HG02852 (cell line): Measurements from ENCODE around the gene ADGRF3.
"Not testable (repeated sequence)": the region's sequence is repeated elsewhere in the genome, so short reads cannot be mapped to it uniquely, and the experiment has no call there.

ENCODE experiments used
- ATAC-seq: cut with Tn5 transposase; IDR thresholded peaks from one replicate; pipeline ENCODE4 v1.9.1; 2021; ENCODE audit warnings: mild to moderate bottlenecking, moderate library complexity; ENCODE audit not compliant: unreplicated experiment

The ADGRF3 gene

DNA sequence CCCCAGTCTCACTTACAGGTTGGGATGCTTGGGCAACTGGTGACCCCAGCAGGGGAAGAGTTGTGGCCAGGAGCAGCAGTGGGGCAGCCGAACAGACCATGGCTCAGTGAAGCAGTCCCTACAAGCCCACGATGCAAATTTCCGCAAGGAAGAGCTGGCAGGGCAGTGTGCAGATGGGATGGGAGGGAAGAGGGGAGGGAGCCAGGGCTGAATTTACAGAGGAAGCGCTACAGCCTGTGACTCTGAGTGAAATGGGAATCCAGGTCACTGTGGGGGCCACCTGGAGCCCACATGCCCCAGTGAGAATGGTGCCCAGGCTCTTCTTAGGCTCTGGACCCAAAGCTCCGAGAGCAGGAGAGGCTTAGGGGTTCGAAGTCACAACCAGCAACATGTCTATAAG lies 27.6 kb downstream of the ADGRF3 start:
- ATAC-seq, result no peak

DNA sequence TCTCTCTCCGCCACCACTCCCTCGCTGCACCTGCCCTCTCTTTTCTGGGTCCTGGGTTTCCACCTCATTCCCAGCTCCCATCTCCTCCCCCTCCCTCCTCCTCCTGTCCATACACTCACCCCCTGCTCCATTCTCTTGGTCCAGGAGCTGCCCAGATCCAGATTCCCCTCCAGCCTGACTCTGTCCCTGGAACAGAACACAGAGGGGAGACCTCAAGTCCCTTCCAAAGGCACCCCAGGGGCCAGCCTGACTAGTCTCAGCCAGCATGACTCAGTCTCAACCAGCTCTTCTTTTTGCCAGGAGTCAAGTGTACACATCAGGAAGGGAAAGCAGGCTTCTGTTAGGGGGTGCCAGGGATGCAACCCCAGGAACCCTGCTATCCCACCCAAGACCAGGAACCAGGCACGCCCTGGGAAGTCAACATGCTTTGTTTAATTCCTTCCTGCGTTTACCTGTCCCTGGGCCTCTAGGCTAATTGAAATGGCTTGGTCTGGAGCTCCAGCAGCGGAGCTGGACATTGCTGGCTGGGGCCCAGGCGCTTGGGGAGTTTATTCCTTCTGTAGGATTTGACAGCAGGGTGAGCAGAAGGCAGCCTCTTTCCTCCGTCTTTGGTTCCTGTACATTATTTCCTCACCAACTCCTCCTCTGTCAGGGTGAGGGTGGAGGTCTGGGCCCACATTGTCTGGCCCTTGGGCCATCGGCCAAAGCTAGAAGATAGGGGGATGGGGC lies 29.0 kb downstream of the ADGRF3 start:
- ATAC-seq, result no peak

DNA sequence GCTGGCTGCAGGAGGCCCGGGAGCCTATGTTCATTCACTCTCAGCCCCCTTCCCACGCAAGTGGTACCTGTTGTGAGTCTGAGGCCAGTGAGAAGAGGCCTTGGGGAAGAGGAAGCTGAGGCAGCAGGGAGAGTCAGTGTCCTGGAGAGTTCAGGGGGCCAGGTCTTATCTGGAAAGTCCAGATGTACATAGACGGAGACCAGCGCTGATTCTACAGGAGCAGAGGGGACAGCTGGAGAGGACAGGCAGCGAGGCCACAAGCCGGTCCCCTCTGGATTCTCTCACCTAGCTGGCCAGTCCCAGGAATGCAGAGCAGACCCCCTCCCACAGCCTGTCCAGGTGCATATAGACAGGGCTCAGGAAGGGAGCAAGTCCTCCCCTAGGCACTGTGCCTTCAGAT lies 29.7 kb downstream of the ADGRF3 start:
- no peak for ATAC-seq

DNA sequence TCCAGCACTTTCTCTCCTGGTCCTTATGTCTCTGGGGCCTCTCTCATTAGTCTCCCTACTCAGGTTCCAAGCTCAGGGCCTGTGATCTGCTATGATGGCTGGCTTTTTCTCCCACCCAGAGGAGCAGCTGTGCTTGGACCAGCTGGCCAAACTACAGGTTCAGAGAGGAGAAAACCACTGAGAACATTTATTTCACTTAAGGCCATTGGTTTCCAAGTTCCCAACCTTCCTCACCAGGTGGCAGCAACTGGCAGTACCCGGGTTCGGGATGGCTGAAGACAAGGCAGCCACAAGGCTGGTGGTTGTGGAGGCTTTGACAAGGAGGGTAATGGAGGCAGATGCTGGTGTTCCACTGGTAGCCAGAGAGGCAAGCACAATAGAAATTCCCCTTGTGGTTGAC lies 30.5 kb downstream of the ADGRF3 start:
- no peak for ATAC-seq

DNA sequence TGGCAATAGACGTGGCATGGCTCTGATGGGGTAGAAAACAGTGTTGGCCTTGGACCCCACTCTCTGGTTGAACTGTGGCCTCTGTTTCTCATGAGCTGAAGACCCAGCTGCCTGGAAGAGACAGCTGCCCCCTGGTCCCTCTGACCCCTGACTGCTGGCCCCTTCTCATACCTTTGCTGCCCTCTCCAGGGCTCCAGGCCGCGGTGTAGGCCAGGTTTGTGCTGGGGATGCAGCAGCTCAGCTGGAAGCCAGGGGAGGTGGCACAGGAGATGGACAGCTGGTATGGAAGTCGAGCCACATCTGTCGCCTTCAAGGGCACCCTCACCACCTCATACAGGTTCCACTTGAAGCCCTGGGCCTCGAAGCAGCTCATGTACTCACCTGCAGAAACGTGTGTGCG lies 32.3 kb downstream of the ADGRF3 start:
- no peak for ATAC-seq

DNA sequence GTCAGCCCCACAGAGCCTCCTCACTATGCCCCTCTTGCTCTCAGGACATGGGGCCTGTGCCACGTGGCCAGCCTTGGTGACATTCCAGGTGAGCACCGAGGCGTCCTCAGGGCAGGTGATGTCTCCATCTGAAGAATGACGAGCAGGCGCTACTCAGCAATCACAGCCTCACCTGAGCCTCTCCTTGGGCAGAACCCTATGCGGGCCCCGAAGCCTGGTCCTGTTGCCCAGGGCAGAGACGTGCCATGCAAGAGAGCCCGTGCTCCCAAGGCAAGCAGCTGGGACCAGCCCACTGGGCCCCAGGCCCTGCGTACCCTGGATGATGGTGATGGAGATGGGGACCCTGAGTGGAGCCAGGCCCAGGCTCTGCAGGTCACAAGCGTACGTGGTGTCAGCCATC lies 33.1 kb downstream of the ADGRF3 start:
- ATAC-seq, result no peak

DNA sequence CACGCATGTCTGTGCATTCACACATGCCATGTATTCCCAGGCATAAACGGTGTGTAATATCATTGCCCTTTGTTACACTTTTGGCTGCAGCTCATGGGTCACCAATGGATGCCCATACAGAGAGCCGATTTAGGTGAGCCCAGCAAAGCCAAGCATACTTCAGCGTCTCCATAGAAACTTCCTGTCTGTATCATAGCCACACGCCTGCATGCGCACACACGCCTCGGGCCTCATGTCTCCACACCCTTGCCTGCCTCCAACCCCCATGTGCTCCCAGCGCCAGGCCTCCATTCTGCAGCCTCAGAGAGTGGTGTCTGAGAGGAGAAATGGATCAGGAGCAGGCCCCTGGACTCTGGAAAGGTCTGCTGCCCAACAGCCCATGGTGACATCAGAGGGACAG lies 34.1 kb downstream of the ADGRF3 start:
- no peak for ATAC-seq

DNA sequence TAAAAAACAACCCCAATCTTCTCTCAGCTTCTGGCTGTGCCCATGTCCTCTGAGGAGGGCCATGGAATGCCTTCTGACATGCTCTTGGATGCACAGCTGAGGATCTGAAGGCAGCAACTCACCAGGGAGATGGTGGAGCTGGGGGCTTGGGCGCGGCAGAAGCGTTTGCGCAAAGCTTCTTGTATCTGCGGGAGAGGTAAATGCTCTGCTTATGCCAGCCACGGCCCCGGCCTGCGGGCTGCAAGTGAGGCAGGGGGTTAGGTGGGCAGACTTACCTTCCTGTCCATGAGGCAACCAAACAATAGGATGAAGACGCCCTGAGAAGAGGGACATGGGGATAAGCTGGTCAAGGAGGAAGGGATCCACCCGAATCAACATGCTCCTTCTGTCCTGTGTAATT lies 36.7 kb downstream of the ADGRF3 start:
- ATAC-seq, result no peak

DNA sequence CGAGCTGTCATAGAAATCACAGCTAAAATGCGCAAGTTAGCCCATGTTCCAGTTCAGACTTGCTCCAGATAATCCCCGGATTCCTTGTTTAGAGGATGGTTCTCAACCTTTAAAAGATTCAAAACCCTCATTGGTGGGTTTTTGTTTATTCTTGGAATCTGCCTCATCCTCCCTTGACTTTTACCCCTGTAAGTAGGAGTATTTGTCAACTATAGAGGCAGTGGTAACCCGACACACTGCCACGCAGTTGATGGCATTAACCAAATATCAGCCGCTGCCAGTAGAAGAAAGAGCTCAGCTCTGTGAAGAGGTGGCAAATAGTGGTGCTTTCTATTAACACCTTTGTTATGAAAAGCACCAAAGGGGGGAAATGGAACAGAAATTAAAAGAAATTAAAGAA lies 41.0 kb downstream of the ADGRF3 start:
- ATAC-seq, result no peak

DNA sequence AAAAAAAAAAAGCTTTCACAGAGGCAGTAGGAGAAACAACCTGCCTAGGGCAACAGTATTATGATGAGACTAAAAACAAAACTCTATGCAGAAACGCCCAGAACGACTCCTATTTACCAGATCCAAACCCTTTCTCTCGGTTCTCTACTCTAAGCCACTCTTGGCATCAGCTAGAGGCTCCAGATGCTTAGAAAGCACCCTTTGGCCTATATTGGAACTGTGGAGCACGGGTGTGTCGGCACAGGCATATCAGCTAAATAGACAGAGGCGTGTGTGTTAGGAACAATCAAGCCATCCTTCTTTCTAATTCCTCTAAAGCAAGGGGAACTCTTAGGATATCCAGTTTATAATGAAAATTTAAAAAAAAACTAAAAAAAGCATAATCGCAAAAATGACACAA lies 41.5 kb downstream of the ADGRF3 start:
- ATAC-seq, result not testable (repeated sequence)

DNA sequence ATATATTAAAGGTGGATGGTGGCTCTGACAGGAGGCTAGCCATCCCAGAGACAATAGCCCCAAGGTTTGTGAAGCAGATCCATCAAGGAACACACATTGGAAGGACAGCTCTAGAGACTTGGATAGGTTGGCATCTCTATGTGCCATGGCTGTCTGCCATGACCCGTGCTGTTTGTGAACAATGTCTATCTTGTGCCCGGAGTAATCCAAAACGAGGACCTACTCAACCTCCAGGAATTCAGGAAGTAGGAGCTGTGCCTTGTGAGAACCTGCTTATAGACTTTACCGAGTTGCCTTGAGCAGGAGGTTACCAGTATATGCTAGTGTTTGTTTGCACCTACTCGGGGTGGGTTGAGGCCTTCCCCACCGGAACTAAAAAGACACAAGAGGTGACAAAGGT lies 43.7 kb downstream of the ADGRF3 start:
- ATAC-seq, result no peak

DNA sequence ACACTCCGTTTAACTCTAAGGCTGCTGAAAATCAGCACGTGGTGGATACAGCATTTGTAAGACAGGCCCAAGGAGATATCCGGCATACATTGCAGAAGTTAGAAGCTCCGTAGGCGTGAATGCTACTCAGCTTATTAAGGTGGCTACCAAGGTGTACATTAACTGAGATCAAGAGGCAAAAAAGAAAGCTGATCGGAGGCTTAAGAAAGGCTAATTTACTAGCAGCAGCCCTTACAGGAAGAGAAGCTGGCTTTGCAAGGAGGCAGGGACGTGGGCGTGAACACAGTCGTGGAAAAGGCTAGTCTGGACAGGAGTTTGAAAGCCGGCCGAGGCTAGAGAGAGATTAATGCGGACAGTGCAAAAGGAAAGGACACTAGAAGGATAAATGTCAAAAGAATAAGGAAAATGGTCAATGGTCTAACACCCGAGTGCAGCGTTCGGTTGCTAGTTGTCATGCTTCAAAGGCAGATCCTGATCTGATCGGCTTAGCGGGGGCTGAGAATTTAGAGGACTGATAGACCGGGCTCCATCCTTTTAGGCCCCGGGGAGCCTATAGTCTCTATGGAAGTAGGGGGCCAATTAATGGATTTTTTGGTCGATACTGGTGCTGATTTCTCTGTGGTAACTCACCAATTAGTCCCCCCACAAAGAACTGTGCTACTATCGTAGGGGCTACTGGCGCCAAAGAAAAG lies 46.2 kb downstream of the ADGRF3 start:
- ATAC-seq, result no peak

DNA sequence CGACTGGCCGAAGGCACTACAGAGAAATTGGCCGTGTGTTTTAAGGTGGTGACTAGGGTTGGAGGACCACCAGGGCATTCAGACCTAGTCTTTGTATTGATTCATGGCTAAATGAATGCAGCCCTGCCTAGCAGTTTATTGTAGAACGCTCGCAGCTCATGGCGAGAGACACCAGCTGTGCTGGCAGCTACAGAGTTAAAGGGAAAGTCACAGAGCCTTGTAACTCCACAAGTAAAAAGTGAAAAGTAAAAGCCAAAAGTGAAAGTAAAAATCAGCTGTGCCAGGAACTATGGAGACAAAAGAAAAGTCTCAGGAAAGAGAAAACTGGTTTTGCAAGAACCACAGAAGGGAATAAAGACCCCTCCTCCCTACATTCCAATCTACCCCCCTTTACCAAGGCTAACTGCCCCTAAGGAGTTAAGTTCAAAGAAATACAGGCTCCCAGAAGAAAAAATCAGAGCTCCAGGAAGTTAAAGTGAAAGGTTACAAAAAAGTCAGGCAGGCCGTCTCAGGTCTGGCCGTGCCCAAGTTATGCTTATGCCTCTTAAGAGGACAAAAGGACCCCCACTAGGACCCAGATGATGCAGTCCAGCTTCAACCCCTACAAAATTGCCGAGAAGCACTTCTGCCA lies 47.0 kb downstream of the ADGRF3 start:
- ATAC-seq, result no peak

DNA sequence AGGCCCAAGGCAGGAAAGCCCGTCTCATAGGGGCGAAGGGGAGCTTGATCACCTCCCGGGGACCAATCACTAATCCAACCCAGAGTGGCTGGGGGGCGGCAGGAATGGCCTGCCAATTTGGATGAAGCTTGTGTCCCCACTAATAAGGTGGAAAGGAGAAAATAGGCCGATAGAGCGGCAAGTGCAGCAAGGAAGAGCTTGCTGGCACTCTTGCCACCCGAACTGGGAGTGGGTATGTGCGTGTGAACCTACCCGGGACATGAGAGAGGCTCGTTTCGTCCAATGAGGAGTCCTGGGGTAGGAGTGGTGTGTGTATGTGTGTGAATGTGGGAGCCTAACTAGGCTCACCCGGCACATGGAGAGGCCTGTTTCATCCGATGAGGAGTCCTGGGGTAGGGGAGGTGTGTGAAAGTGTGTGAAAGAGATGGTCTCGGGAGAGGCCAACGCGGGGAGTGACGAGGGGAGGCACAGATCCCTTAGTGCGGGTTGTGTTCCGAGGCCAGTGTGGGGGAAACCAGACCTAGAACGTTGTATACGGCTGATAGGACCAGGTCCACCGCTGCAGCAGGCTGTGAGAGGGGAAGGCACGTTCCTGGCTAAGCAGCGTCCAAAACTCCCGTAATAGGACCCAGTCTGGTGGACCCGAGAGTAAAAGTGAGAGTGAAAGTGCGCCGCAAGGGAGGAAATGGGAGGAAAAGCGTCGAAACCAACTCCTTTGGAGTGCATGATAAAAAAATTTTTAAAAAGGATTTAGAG lies 47.8 kb downstream of the ADGRF3 start:
- ATAC-seq, result no peak

DNA sequence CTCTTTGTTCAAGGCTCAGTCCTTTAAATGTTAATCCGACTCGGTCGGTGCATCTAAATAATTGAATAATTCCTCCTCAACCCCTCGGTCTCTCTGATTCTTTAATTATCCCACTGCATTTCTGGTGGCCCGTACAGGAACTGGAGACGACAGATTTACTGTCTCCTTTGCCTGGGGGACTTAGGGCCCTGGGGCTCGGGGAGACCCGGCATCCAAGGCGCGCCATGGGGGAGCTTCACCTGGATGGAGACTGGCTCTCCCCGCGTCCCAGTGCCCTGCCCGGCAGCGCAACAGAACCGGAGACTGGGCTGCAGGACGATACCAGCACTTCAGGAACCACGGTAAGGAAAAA lies 48.3 kb downstream of the ADGRF3 start:
- no peak for ATAC-seq

DNA sequence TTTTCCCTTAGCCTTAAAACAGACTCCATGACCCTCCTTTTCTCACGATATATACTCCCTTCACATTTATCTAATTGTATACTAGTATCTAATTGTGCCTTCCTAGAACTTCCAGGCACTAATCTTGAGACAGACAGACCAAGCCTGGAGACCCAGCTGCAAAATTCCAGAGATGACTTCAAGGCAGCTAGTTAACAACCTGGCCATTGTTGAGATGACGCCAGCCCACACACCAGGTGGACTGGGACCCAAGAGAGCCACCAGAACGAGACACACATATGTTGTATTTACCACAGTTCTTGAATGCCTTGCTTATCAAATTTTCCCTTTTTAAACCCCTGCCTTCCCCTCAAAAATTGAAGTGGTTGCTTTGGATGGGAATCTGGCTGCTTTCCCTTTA lies 49.5 kb downstream of the ADGRF3 start:
- ATAC-seq, result no peak

DNA sequence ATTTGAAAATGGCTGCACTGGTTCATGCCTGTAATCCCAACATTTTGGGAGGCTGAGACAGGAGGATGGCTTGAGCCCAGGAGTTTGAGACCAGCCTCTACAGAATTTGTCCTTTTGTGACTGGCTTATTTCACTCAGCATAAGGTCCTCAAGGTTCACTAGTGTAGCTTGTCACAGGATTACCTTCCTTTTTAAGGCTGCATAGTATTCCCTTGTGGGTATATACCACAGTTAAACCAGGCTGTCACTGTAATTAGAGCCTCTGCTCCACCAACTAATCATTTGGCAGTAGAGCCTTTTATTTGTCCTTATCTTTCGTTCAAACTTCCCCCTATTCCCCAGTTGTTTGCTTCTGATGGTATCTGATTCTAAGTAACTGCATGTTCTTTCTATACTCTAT lies 51.1 kb downstream of the ADGRF3 start:
- no peak for ATAC-seq

DNA sequence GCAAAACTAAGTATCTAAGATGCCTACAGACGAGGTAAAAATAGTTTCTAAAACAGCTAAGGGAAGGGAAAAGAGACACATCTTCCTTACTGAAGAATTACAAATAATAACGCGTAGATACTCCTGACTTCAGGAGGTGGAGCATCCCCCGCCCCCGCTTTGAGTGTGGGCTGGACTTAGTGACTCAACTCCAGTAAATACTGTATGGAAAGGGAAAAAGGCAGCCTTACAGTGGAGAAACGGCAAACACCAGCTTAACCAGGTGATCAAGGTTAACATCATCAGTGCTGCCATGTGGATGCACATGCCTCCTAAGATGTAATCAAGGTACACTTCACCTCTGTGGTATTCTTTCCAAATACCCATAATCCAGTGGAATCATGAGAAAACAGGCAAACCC lies 53.9 kb downstream of the ADGRF3 start:
- no peak for ATAC-seq

DNA sequence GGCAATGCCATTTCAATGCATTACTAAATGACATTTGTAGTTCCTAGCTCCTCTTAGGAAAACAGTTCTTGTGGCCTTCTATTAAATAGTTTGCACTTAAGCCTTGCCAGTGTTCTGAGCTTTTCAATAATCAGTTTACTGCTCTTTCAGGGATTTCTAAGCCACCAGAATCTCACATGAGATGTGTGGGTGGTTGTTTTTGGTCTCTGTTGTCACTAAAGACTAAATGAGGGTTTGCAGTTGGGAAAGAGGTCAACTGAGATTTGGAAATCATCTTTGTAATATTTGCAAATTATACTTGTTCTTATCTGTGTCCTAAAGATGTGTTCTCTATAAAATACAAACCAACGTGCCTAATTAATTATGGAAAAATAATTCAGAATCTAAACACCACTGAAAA lies 56.6 kb downstream of the ADGRF3 start:
- ATAC-seq, result no peak

DNA sequence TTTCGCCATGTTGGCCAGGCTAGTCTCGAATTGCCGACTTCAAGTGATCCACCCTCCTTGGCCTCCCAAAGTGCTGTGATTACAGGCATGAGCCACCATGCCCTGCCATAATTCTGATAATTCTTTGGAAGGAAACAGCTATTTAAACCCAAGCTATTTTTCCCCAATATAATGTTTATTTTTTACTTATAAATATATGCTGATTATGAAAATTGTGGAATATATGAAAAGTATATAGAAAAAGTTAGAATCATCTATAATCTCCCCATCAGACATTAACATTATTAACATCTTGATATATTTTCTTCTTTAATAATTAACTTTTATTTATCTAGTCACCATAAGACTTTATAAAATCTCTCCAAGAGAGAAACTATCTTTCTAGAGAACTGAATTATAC lies 60.7 kb downstream of the ADGRF3 start:
- no peak for ATAC-seq

DNA sequence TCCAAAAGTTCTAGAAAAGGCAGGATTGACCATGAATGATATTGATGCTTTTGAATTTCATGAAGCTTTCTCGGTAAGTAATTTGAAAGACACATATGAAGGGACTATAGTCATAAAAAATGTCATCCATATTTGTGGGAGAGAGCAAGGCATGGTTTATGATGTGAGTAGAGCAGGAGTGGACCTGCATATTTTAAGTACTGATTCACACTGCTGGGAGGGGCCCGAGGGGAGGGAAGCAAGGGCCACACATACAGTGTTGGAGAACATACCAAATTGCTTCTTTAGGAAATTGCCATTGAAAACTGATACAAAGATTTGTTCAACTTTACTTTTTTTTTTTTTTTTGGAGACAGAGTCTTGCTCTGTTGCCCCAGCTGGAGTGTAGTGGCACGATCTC lies 62.5 kb downstream of the ADGRF3 start:
- no peak for ATAC-seq

DNA sequence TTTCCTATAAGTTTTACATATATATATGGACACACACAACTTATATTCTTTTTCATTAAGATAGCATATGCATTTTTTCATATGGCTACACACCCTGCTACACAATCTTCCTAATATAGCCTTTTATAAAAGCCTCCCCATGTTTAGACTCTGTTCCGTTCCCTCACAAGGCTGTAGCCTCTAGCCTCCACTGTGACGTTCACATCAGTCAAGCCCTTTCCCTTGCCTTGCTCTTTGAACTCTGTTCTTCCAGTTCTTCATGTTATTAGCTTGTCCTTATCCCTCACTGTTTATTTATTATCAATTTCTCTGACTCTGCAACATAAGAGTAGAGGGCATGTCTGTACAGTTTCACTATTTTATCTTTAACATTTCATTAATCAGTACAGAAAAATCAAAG lies 63.0 kb downstream of the ADGRF3 start:
- no peak for ATAC-seq
